Sigmoid colon (tissue), 7 donors: ENCODE measurements around the gene NAA80. TPM values are rescaled to one million over a fixed set of nuclear protein-coding genes. Genes with fewer than 3 reads are reported as not detected.

Experiments
- DNase-seq: peaks from one replicate; pipeline ENCODE4 v3.0.0-alpha.2; 2019
- H3K27ac ChIP-seq, 4 donors: fragments of 200-600 bp; sonication (generic); one replicate each; pipeline ENCODE4 v1.5.1; 2016 to 2019; ENCODE audit warnings: mild to moderate bottlenecking in 1 of 4
- H3K27me3 ChIP-seq, 3 donors: fragments of 200-600 bp; sonication (generic); one replicate each; pipeline ENCODE4 v1.5.1; 2019; ENCODE audit warnings: mild to moderate bottlenecking in 1 of 3
- H3K36me3 ChIP-seq, 4 donors: fragments of 200-600 bp; sonication (generic); one replicate each; pipeline ENCODE4 v1.5.1; 2016 to 2019
- H3K4me1 ChIP-seq, 4 donors: fragments of 200-600 bp; sonication (generic); one replicate each; pipeline ENCODE4 v1.5.1; 2017 to 2019
- H3K4me3 ChIP-seq, 4 donors: fragments of 200-600 bp; sonication (generic); one replicate each; pipeline ENCODE4 v1.5.1; 2017 to 2019; ENCODE audit warnings: mild to moderate bottlenecking in 2 of 4, moderate library complexity in 1 of 4
- H3K9me3 ChIP-seq, 4 donors: fragments of 200-600 bp in 3 of 4; sonication (generic) in 3 of 4; one replicate each; pipeline versions ENCODE4 v1.5.1 to v1.6.1; 2013 to 2019
- EP300 ChIP-seq, 4 donors: sonication (generic); formaldehyde crosslinking; IDR thresholded peaks; one replicate each; pipeline ENCODE4 v1.6.1; 2017; ENCODE audit warnings: antibody characterized with exemption in 4 of 4
- POLR2A ChIP-seq, 2 donors: fragments of 450-650 bp; IDR thresholded peaks; one replicate each; pipeline ENCODE4 v1.6.1; 2016; ENCODE audit warnings: antibody characterized with exemption in 2 of 2, mild to moderate bottlenecking in 2 of 2, moderate library complexity in 2 of 2
- POLR2AphosphoS5 ChIP-seq, 4 donors: sonication (generic); formaldehyde crosslinking; IDR thresholded peaks; one replicate each; pipeline ENCODE4 v1.6.1; 2017; ENCODE audit warnings: antibody characterized with exemption in 4 of 4
- WGBS, 2 donors: extraction: QIAGEN DNeasy Blood & Tissue Kit; methylation state at CpG; one replicate each; pipeline ENCODE4 v1.1.7; 2013; 5-methylcytosine and 5-hydroxymethylcytosine counted together
- intact Hi-C: fragments of 100-400 bp; cut with DNase I; formaldehyde crosslinking; loops from one replicate; pipeline ENCODE4 v1.15.1; 2023
- polyA plus RNA-seq, 3 donors: library from polyadenylated mRNA; stranded (reverse); fragments of 200-250 nt; gene quantifications; one replicate each; pipeline ENCODE4 v1.2.3, GENCODE V29; 2013
- total RNA-seq, 4 donors: library from RNA; depleted of rRNA; stranded (reverse); fragments of >200 nt; gene quantifications; one replicate each; pipeline ENCODE4 v1.1.0, GENCODE V29; 2016
- TF ChIP-seq, protein P1 (sequence below), 4 experiments: fragments of 450-650 bp in 3 of 4; fragments of 200-600 bp in 1 of 4; IDR thresholded peaks; one replicate each; pipeline ENCODE4 v1.5.1; 2016 to 2019; ENCODE audit warnings: antibody characterized with exemption in 4 of 4, mild to moderate bottlenecking in 3 of 4, moderate library complexity in 2 of 4
- donor health status: healthy with polysubstance abuse.
- donor health status: Bipolar disorder and iron deficiency.
- donor health status: healthy.

Gene NAA80
- total and polyA plus RNA-seq, 7 donors = 3.5 to 9.5 (median 6.4) TPM

DNA sequence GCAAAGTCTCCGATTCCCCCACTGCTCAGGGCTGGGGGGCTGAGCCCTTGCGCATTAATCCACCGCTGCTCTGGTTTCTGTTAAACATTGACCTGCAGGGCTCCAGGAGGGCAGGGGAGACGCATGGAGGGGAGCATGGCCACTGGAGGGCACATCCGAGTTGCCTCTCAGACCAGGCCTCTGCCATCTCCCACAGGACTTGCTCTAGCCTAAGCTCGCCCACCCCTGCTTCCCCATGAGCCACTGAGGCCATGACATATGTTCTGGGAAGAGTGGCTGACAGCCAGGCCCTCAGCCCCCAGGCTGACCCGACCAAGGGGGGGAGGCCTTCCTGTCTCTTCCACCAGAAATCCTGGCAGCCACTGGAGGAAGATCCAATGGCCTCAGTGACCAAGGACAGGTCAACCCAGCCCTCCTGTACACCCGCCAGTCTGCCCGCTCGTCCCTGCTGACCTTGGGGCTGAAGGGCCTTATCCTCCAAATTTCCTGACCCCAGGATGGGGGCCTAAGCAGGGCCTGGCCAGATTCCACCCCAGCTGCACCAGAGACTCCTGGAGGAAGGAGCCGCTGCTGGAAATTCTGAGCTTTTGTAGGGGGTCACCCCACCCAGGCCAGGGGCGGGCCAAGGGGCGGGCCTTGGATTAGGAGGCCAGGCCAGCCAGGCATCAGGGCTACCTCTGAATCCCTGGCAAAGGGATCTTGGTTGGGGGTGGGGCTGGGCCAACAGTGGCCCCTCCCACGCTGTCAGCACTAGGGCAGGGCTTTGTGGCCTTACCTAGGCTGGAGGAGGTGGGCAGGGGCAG, 4.0 kb upstream of the NAA80 start, which contains the start of gene HYAL1:
Gene HYAL1 (minus strand): TSS at position 562 of the 803 bp plus-strand sequence. CDS start 618 bp downstream, outside the sequence.
- H3K27ac ChIP-seq = peak within 1 kb of the TSS; percentile 48 to 72 (median 58)
- no peaks in the 10 kb centered on the region for H3K27me3 ChIP-seq
- no peaks in the 10 kb centered on the region for H3K36me3 ChIP-seq
- TF ChIP-seq POLR2A (IDR thresholded peaks at IDR 0.05) = no peak
- TF ChIP-seq POLR2AphosphoS5 (IDR thresholded peaks at IDR 0.05) = peak in 2 of 4 donors; percentile 30 to 49
- TF ChIP-seq, protein P1, sequence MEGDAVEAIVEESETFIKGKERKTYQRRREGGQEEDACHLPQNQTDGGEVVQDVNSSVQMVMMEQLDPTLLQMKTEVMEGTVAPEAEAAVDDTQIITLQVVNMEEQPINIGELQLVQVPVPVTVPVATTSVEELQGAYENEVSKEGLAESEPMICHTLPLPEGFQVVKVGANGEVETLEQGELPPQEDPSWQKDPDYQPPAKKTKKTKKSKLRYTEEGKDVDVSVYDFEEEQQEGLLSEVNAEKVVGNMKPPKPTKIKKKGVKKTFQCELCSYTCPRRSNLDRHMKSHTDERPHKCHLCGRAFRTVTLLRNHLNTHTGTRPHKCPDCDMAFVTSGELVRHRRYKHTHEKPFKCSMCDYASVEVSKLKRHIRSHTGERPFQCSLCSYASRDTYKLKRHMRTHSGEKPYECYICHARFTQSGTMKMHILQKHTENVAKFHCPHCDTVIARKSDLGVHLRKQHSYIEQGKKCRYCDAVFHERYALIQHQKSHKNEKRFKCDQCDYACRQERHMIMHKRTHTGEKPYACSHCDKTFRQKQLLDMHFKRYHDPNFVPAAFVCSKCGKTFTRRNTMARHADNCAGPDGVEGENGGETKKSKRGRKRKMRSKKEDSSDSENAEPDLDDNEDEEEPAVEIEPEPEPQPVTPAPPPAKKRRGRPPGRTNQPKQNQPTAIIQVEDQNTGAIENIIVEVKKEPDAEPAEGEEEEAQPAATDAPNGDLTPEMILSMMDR (IDR thresholded peaks at IDR 0.05) = no peak
- no peak for TF ChIP-seq EP300 (IDR thresholded peaks at IDR 0.05)
- peak; percentile 83 for DNase-seq
- peaks cover 4 to 38% (median 37%) of the 10 kb centered on the region in 4 donors for H3K4me1 ChIP-seq
- peak within 1 kb of the TSS in 1 of 4 donors; percentile 14 for H3K4me3 ChIP-seq
- H3K9me3 ChIP-seq = no peaks in the 10 kb centered on the region
- intact Hi-C loops = no loop called here
- 40 to 71% methylated on average over 14 of the region's 14 CpGs for WGBS, 2 donors

DNA sequence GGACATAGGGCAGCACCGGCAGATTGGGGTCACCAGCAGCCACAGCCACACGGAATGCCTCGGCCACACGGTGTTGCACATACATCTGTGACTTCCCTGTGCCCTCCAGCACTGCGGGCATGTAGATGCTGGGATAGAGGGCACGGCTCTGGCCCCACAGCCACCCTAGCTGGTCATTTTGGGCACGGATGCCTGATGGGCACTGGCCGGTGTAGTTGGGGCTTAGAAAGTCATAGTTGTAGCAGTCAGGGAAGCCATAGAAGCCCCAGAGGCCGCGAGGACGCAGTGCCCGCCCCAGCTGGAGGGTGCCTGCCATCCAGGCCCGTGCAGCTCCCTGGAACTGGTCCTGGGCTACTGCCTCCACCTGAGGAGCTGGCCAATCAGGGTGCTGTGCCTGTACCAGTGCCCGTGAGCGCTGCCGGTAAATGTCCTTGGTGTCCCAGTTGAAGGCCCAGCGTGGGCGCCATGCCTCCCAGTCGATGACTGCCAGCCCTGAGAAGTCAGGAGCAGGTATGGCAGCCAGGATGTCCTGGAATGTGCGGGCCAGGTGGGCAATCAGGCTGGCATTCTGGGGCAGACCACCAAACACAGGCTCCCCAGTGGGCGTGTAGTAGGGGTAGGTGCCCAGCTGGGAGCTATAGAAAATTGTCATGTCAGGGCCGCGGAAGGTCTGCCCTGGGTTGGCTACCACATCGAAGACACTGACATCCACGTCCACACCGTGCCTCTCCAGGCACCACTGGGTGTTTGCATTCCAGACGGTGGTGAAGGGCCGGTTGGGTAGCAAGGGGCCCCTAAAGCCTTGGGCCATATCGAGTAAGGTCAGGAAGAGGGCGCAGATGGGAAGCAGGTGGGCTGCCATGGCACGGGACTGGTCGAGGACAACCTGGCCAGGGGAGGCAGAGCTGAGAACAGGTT, 3.1 kb upstream of the NAA80 start:
- H3K27ac ChIP-seq = peak overlapping the region; percentile 48 to 72 (median 58)
- TF ChIP-seq POLR2A (IDR thresholded peaks at IDR 0.05) (no peak), EP300 (IDR thresholded peaks at IDR 0.05) (no peak), POLR2AphosphoS5 (IDR thresholded peaks at IDR 0.05) (no peak)
- TF ChIP-seq, protein P1 (IDR thresholded peaks at IDR 0.05) = no peak
- WGBS, 2 donors = 92 to 93% methylated on average over 32 of the region's 32 CpGs
- intact Hi-C loops = no loop called here
- no peak overlapping the region for H3K4me3 ChIP-seq
- no peak for DNase-seq
- peaks cover 4 to 45% (median 40%) of the 10 kb centered on the region in 4 donors for H3K4me1 ChIP-seq
- no peaks in the 10 kb centered on the region for H3K9me3 ChIP-seq
- no peaks in the 10 kb centered on the region for H3K36me3 ChIP-seq
- H3K27me3 ChIP-seq = no peaks in the 10 kb centered on the region

DNA sequence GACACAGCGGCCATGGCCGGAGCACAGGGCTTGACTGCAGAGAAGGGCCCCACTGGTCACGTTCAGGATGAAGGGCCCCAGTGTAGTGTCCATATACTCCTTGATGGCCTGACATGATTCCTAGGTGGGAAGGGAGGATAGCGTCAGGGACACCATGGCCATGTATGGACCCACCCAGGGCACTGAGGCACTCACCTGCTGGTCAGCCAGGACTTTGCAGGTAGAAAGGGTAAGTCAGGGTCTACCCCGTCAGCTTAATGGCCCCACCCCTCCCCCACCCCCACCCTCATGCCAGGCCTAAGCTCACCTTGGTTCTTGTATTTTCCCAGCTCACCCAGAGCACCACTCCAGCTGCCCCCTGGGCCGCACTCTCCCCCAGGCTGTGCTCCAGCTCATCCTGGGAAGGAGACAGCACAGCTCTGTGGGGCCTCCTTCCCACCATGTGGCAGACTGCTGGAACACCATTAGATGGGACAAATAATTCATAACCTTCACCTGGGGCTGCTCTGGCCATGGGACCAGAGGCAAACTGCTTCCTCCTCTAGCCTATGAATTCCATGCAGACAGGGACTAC, 1.6 kb upstream of the NAA80 start:
- Histone ChIP-seq H3K36me3 (no peaks in the 10 kb centered on the region), H3K27ac (peak overlapping the region; percentile 88 to 89 (median 88)), H3K27me3 (no peaks in the 10 kb centered on the region), H3K4me3 (no peak overlapping the region), H3K9me3 (no peaks in the 10 kb centered on the region), H3K4me1 (peaks cover 4 to 45% (median 40%) of the 10 kb centered on the region in 4 donors)
- no peak for DNase-seq
- intact Hi-C loops = no loop called here
- WGBS, 2 donors = 92 to 94% methylated on average over 6 of the region's 6 CpGs
- TF ChIP-seq POLR2AphosphoS5 (IDR thresholded peaks at IDR 0.05) (no peak), EP300 (IDR thresholded peaks at IDR 0.05) (no peak), POLR2A (IDR thresholded peaks at IDR 0.05) (no peak)
- TF ChIP-seq, protein P1 (IDR thresholded peaks at IDR 0.05) = no peak

DNA sequence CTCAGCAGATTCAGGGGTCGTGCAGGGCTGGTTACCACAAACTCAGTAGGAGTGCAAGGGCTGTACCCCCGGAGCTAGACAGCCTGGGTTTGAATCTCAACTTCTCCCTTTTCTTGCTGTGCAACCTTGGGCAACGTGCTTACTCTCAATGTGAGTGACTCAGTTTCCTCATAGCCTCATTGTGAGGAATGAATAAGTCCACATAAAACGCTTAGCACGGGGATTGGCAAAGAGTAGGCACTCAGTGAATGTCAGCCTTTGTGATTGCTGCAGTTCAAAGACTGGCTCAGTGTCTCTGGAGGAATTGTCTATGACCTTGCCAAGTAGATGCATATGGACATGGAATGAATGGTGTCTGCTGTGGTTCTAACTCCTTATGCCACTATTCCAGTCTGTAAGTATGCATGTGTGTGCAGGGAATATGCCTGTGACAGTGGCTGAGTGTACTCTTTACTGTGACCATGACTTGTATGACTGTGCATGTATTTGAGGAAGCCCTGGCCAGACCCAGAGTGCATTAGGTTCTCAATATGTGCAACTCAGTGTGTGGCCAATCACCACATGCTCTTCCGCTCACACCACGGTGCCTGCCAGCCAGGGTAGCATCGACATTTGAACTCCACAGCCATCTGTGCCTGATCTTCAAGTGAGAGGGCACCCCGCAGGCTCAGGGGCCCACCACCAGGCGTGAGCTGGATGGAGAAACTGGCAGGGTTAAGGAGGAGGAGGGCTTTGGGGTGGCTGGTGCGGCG, 900 bp upstream of the NAA80 start:
- Histone ChIP-seq H3K36me3 (no peaks in the 10 kb centered on the region), H3K27ac (peak overlapping the region; percentile 88 to 89 (median 88)), H3K27me3 (no peaks in the 10 kb centered on the region), H3K4me1 (peaks cover 4 to 45% (median 40%) of the 10 kb centered on the region in 4 donors), H3K4me3 (peak overlapping the region; percentile 38 to 69 (median 63)), H3K9me3 (no peaks in the 10 kb centered on the region)
- DNase-seq = peak; percentile 75
- peak in 1 of 4 donors; percentile 6 for TF ChIP-seq POLR2AphosphoS5 (IDR thresholded peaks at IDR 0.05)
- TF ChIP-seq, protein P1 (IDR thresholded peaks at IDR 0.05) = no peak
- TF ChIP-seq POLR2A (IDR thresholded peaks at IDR 0.05) = peak in 1 of 2 donors; percentile 24
- intact Hi-C loops = loop anchor here (2.0 kb wide), 1 partner anchor 21 kb away; no protein-coding TSS in a partner anchor
- 55 to 56% methylated on average over 12 of the region's 12 CpGs for WGBS, 2 donors
